Stimulated activated naive B cell treated with anti-CD40 and anti-IgM and Interleukin-4, amounts not matched to agents 10 μg/mL and 1 μg/mL and 100 μg/mL, for 72 hours (primary cell): Measurements from ENCODE around the gene MZB1.
"Not testable (repeated sequence)": the region's sequence is repeated elsewhere in the genome, so short reads cannot be mapped to it uniquely, and the experiment has no call there.

Source experiments
- ATAC-seq, 2 donors: fragments of 150-1000 bp; cut with Tn5 transposase; replicated peaks; 2 replicates each; pipeline ENCODE4 v1.10.0; 2021; ENCODE audit warnings: moderate library complexity in 1 of 2
- DNase-seq: peaks from one replicate; pipeline ENCODE4 v3.0.0; 2021
- H3K27ac Mint-ChIP-seq: one replicate; pipeline ENCODE4 v1.8.0; 2022; ENCODE audit warnings: mild to moderate bottlenecking, mixed read lengths
- H3K27me3 Mint-ChIP-seq, 2 donors: one replicate each; pipeline ENCODE4 v1.8.0; 2022; ENCODE audit warnings: mixed read lengths in 2 of 2
- H3K36me3 Mint-ChIP-seq, 2 donors: one replicate each; pipeline ENCODE4 v1.8.0; 2022; ENCODE audit warnings: mixed read lengths in 2 of 2, mild to moderate bottlenecking in 1 of 2
- H3K4me1 Mint-ChIP-seq, 2 donors: one replicate each; pipeline ENCODE4 v1.8.0; 2022; ENCODE audit warnings: mixed read lengths in 2 of 2, mild to moderate bottlenecking in 1 of 2
- H3K4me3 Mint-ChIP-seq, 2 donors: one replicate each; pipeline ENCODE4 v1.8.0; 2022; ENCODE audit warnings: mild to moderate bottlenecking in 2 of 2, mixed read lengths in 2 of 2, moderate library complexity in 1 of 2
- H3K9me3 Mint-ChIP-seq, 2 donors: one replicate each; pipeline ENCODE4 v1.8.0; 2022; ENCODE audit warnings: mixed read lengths in 2 of 2, mild to moderate bottlenecking in 1 of 2

The MZB1 gene

DNA sequence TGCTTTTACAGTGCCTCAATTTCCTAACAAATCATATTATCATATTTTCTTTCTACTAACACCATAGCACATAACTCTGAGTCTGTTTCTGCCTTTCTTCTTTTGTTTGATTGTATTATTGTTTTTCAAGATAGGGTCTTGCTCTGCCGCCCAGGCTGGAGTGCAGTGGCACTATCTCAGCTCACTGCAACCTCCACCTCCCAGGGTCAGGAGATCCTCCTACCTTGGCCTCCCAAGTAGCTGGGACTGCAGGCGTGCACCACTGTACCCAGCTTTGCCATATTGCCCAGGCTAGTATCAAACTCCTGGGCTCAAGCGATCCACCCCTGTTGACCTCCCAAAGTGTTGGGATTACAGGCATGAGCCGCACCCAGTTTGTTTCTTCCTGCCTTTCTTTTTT is 29.3 kb downstream of the MZB1 start:
- DNase-seq (no peak), ATAC-seq (no peak)
- H3K27me3 Mint-ChIP-seq, result no peaks in the 10 kb centered on the region
- H3K9me3 Mint-ChIP-seq, result no peaks in the 10 kb centered on the region
- peaks cover 11 to 13% of the 10 kb centered on the region in 2 donors for H3K4me1 Mint-ChIP-seq
- no peak overlapping the region for H3K4me3 Mint-ChIP-seq
- H3K27ac Mint-ChIP-seq, result no peak overlapping the region
- H3K36me3 Mint-ChIP-seq, result peaks cover 13 to 26% of the 10 kb centered on the region in 2 donors

- Mint-ChIP-seq H3K27ac (no peak overlapping the region), H3K4me3 (no peak overlapping the region), H3K36me3 (peaks cover 11 to 22% of the 10 kb centered on the region in 2 donors), H3K27me3 (no peaks in the 10 kb centered on the region), H3K4me1 (peaks cover 16 to 21% of the 10 kb centered on the region in 2 donors), H3K9me3 (peaks cover 0 to 2% of the 10 kb centered on the region in 2 donors)
- DNase-seq (no peak), ATAC-seq (no peak)
Measured at GRCh38 chr5:139358064-139358463, 31.6 kb downstream of the MZB1 start.

- not testable (repeated sequence) for H3K27me3 Mint-ChIP-seq, ATAC-seq, H3K9me3 Mint-ChIP-seq, H3K27ac Mint-ChIP-seq, H3K4me3 Mint-ChIP-seq, DNase-seq
- H3K36me3 Mint-ChIP-seq, result peaks cover 11 to 22% of the 10 kb centered on the region in 2 donors
- peaks cover 20 to 31% of the 10 kb centered on the region in 2 donors for H3K4me1 Mint-ChIP-seq
Measured at GRCh38 chr5:139355900-139356299, 33.8 kb downstream of the MZB1 start.

DNA sequence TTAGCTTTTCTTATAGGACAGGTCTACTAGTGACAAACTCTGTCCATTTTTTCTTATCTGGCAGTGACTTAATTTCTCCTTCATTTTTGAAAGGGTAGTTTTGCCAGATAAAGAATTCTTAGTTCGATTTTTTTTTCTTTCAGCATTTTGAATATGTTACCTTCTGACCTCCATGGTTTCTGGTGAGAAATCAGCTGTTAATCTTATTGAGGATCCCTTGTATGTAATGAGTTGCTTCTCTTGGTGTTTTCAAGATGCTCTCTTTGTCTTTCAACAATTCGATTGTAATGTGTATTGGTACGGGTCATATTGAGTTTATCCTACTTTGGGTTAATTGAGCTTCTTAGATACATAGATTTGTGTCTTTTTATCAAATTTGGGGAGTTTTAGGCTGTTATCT is 35.5 kb downstream of the MZB1 start:
- Mint-ChIP-seq H3K27ac (no peak overlapping the region), H3K36me3 (peaks cover 6 to 18% of the 10 kb centered on the region in 2 donors), H3K4me1 (peaks cover 16 to 34% of the 10 kb centered on the region in 2 donors), H3K9me3 (peaks cover 0 to 2% of the 10 kb centered on the region in 2 donors), H3K27me3 (no peaks in the 10 kb centered on the region), H3K4me3 (no peak overlapping the region)
- ATAC-seq (no peak), DNase-seq (no peak)

GRCh38 chr5:139347863-139348262 is 41.9 kb downstream of the MZB1 start:
- ATAC-seq, result not testable (repeated sequence)

DNA sequence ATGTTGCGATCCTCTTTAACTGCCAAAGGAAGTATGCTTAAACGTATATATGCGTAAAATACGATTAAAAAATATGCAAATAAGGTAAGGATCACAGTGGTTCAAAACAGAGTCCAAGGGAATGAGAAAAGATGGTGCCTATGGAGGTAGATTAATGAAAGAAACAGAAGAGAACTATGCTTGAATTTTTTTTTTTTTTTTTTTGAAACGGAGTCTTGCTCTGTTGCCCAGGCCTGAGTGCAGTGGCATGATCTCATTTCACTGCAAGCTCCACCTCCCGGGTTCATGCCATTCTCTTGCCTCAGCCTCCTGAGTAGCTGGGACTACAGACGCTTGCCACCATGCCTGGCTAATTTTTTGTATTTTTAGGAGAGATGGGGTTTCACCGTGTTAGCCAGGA is 44.3 kb downstream of the MZB1 start:
- H3K4me3 Mint-ChIP-seq, DNase-seq, H3K9me3 Mint-ChIP-seq, ATAC-seq, H3K27me3 Mint-ChIP-seq: not testable (repeated sequence)
- Mint-ChIP-seq H3K36me3 (peaks cover 7 to 24% of the 10 kb centered on the region in 2 donors), H3K27ac (peak overlapping the region; percentile 51), H3K4me1 (peaks cover 23 to 50% of the 10 kb centered on the region in 2 donors)

More at GRCh38 chr5:139347863-139348262, 41.9 kb downstream of the MZB1 start:
- DNase-seq, H3K9me3 Mint-ChIP-seq, H3K27ac Mint-ChIP-seq, H3K27me3 Mint-ChIP-seq: not testable (repeated sequence)
- H3K36me3 Mint-ChIP-seq, result peaks cover 7 to 19% of the 10 kb centered on the region in 2 donors
- H3K4me3 Mint-ChIP-seq, result peak overlapping the region in 1 of 2 donors; percentile 25
- H3K4me1 Mint-ChIP-seq, result peaks cover 13 to 47% of the 10 kb centered on the region in 2 donors

- Mint-ChIP-seq H3K9me3 (no peaks in the 10 kb centered on the region), H3K4me1 (peaks cover 23 to 46% of the 10 kb centered on the region in 2 donors), H3K27me3 (no peaks in the 10 kb centered on the region), H3K4me3 (no peak overlapping the region), H3K36me3 (peaks cover 7 to 24% of the 10 kb centered on the region in 2 donors), H3K27ac (no peak overlapping the region)
- DNase-seq (no peak), ATAC-seq (no peak)
Measured at GRCh38 chr5:139344177-139344576, 45.5 kb downstream of the MZB1 start.

- DNase-seq (no peak), ATAC-seq (no peak)
- Mint-ChIP-seq H3K4me1 (peaks cover 23 to 46% of the 10 kb centered on the region in 2 donors), H3K36me3 (peaks cover 5 to 20% of the 10 kb centered on the region in 2 donors), H3K27me3 (no peaks in the 10 kb centered on the region), H3K4me3 (peak overlapping the region; percentile 95 to 98), H3K9me3 (no peaks in the 10 kb centered on the region), H3K27ac (peak overlapping the region; percentile 99)
Measured at GRCh38 chr5:139343476-139343875, 46.2 kb downstream of the MZB1 start.

DNA sequence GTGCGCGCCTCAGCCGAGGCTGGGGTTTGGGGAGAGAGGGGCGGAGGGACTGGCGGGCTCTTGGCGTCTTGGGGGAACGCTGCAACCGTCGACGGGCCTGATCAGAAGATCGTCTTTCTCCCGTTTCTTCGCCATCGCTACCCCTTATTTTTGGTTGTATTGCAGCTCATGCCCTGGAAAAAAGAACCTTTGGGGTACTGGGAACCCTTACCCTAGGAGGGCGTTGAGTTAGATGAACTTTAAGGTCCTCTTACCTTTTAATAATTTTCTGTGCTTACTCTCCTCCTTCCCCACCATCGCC is 47.3 kb downstream of the MZB1 start:
- peaks cover 23 to 46% of the 10 kb centered on the region in 2 donors for H3K4me1 Mint-ChIP-seq
- ATAC-seq (peak in 1 of 2 donors; percentile 74), DNase-seq (no peak)
- H3K36me3 Mint-ChIP-seq, result peaks cover 5 to 20% of the 10 kb centered on the region in 2 donors
- H3K4me3 Mint-ChIP-seq, result peak overlapping the region; percentile 95 to 98
- H3K9me3 Mint-ChIP-seq, result no peaks in the 10 kb centered on the region
- no peaks in the 10 kb centered on the region for H3K27me3 Mint-ChIP-seq
- H3K27ac Mint-ChIP-seq, result peak overlapping the region; percentile 99

- peak; percentile 88 to 91 for ATAC-seq
- Mint-ChIP-seq H3K27me3 (no peaks in the 10 kb centered on the region), H3K9me3 (no peaks in the 10 kb centered on the region), H3K4me3 (peak within 1 kb of the TSS; percentile 95 to 98), H3K36me3 (peaks cover 4 to 18% of the 10 kb centered on the region in 2 donors), H3K27ac (peak within 1 kb of the TSS; percentile 99), H3K4me1 (peaks cover 23 to 45% of the 10 kb centered on the region in 2 donors)
- DNase-seq, result peak; percentile 95
Measured at GRCh38 chr5:139341689-139342422, 47.9 kb downstream of the MZB1 start, which contains the start of gene PAIP2. Gene PAIP2, plus strand, starts transcription at chr5:139341854. Its CDS starts 21,931 bp downstream, at chr5:139363785.

- DNase-seq (no peak), ATAC-seq (peak in 1 of 2 donors; percentile 35)
- peak overlapping the region; percentile 99 for H3K27ac Mint-ChIP-seq
- H3K9me3 Mint-ChIP-seq, result no peaks in the 10 kb centered on the region
- peak overlapping the region; percentile 95 to 98 for H3K4me3 Mint-ChIP-seq
- H3K27me3 Mint-ChIP-seq, result no peaks in the 10 kb centered on the region
- H3K36me3 Mint-ChIP-seq, result peaks cover 2 to 16% of the 10 kb centered on the region in 2 donors
- H3K4me1 Mint-ChIP-seq, result peaks cover 25 to 48% of the 10 kb centered on the region in 2 donors
Measured at GRCh38 chr5:139341187-139341688, 48.5 kb downstream of the MZB1 start.

GRCh38 chr5:139340051-139340450 is 49.7 kb downstream of the MZB1 start:
- DNase-seq (no peak), ATAC-seq (no peak)
- H3K27me3 Mint-ChIP-seq, result no peaks in the 10 kb centered on the region
- H3K4me1 Mint-ChIP-seq, result peaks cover 24 to 50% of the 10 kb centered on the region in 2 donors
- H3K4me3 Mint-ChIP-seq, result no peak overlapping the region
- H3K9me3 Mint-ChIP-seq, result no peaks in the 10 kb centered on the region
- H3K27ac Mint-ChIP-seq, result no peak overlapping the region
- H3K36me3 Mint-ChIP-seq, result peaks cover 0 to 12% of the 10 kb centered on the region in 2 donors
